Activated T-helper 1 cell treated with anti-CD3 and anti-CD28 coated beads, Interleukin-2, amount 50 U/mL, for 16 hours (primary cell): ENCODE data around the gene PLEKHG1.

Experiments used
- DNase-seq, 2 donors: peaks; one replicate each; pipeline ENCODE4 v3.0.0-alpha.2; 2020; ENCODE audit warnings: low read depth in 1 of 2, low spot score in 1 of 2

Gene PLEKHG1

DNA sequence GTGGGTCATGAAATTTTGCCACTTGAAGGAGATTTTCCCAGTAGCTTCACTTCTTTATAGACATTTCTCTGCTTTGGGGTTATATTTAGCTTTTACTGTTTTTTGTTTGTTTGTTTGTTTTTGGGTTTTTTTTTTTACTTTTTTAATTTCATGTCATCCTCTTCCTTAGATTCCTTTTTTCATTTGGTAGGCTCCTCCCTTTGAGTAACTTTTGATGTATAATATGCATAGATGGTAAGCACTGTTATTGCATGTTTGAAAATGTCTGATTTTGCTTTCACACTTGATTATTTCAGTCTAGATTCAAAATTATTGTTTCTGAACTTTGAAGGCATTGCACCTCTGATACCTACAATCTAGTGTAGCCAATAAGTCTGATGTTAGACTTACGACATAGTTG lies 37.6 kb downstream of the PLEKHG1 start:
- DNase-seq, result no peak

DNA sequence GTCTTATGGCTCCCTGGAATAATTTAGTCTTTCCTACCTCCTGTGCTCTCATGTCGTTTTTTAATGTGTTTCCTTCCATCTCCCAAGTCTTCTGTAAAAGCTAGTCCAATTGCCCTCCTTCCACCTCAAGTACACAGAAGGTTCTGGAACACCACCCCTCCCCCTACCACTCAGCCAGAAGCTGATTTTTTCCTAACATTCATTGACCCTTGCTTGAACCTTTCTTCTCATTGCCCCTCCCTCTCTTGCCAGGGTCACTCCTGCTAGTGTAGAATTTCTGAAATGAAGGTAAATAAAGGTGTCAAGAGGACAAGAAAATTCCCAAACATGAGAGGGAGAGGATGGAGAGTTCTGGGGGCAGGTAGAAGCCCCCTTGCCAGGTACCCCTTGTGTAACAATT lies 38.6 kb downstream of the PLEKHG1 start:
- no peak for DNase-seq

DNA sequence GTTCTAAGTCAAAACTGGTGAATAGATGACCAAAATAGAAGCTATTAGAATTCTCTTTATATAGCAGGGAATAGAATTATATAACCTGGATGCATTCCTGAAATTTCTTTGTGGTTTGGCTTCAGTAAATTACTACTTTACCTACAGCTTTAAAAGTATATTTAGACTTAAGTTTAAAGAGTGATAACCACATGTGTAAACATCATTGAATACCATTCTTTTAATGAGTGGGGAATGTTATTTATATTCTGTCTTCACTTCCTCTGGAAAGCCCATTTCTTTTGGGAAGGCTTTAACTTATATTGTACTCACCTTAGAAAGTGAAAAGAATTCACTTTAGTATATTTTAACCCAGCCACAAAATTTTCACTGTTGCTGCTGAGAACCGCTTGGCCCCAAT lies 39.1 kb downstream of the PLEKHG1 start:
- DNase-seq, result no peak

DNA sequence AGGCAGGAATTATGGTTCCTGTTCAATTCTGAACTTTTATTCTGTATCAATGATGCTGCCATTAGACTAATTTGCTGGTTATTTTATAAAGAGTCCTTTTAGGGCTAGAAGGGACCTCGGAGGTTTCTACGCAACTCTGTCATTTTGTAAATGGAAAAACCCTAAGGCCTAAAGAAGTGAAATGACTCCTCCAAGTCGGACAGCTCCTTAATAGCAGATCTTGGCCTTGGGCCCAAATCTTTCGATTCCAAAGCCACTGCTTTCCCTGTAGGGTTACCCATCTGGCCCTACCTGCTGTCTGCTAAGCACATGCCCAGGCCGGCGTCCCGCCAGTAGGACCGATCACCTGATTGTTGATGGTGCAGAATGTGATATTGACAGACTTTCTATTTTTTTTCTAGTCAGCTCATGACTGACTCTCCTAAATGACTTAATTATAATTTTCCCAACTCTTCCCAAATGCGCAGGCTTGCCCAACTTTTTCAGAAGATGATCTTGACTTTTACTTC lies 40.2 kb downstream of the PLEKHG1 start:
- no peak for DNase-seq

DNA sequence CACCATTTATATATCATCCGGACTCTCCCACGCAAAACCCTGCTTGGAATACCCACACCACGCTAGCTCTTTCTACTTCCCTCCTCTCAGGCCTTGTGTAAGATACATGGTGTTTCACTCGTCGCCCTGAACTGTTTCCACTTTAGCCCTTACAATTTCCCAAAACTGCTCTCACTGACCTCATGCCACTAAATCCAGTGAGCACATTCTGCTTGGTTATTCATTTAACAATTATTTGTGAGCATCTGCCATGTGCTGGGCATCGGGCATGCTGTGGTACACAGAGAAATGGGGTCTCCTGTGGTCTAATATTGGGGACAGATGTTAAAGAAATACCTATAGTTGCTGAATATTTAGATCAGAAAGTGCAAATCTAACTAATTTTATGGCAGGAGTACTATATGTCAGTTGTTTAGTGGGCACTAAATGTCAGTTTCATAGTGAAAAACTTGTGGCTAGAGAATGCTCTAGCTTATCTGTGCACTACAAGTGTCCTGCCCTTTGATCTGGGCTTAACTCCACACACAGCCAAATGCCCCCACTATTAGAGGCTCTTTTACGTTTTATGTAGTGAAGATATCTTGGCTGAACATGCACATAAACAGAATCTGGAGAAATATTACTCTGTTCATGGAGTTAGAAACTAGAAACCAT lies 41.0 kb downstream of the PLEKHG1 start:
- DNase-seq, result no peak

DNA sequence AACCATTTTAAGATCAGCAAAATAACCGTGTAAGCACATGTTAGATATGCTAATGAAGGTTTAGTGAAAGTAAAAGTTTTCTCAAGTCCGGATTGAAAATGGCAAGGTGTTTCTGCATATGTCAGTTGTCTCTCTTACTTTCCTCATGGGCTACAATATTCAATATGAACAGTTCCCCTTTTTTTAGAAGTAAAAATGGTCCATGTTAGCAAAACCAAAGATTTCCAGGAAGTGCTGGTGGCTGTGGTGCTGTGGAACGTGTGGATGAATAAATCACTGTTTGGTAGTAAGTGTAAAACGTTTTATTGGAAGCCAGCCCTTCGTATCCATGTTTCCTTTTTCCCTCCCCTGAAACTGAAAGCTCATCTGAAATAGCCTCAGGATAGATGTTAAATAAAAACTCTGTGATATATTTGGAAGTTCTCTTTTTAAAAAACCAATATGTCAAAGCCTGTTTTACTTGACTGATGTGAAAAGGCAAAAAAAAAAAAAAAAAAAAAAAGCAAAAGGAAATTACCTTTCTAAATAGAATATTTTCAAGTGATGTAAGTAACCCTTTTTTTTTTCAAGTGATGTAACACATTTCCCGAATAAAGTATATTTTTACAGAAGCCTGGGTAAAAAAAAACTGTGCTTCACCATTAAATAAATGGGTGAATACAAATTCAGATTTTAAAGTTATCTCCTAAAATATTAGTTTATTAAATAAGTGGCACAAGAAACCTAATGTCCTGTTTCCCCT lies 41.9 kb downstream of the PLEKHG1 start:
- DNase-seq, result no peak

DNA sequence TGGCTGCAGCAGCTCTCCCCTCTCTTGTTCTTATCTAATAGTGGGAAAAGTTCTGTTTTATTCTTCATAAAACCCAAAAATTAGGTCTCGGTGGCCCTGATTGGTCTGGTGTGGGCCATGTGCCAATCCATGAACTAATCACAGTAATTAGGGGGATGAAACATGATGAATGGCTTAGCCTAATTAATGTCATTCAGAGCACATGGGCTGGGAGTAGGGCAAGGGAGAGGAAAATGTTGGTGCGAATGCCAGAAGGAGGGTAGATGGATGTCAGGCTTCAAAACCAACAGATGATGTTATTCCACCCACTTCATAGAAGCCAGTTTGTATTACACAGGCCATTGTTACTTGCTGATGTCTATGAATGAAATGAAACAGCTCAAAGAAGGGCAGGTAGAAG lies 46.5 kb downstream of the PLEKHG1 start:
- DNase-seq, result no peak

DNA sequence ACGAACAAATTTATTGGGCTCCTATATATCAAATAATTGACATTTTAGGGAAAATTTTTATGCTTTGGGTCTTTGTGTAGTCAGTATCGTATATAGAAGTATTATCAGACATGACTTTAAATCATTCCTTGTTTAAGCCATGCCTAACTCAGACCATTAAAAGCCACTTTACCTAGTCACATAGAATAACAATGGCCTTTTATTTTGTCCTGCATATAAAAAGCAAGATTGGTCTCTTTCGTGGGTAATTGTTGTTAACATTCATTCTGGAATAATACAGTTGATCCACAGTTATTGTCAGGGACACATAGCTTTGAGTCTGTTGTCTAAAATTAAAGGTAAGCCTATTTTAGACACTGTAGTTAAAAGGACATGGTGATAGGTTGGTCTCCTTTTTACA lies 47.4 kb downstream of the PLEKHG1 start:
- no peak for DNase-seq
